Stimulated activated CD8-positive, alpha-beta memory T cell treated with anti-CD3 and anti-CD28 coated beads, Interleukin-12 subunit alpha, Interleukin-12 subunit beta, amount 100 ng/mL, for 4 hours (primary cell): ENCODE measurements around the gene VCPKMT.

Experiments
- DNase-seq: peaks from one replicate; pipeline ENCODE4 v3.0.0-alpha.2; 2020; ENCODE audit warnings: low read depth

Gene VCPKMT

DNA sequence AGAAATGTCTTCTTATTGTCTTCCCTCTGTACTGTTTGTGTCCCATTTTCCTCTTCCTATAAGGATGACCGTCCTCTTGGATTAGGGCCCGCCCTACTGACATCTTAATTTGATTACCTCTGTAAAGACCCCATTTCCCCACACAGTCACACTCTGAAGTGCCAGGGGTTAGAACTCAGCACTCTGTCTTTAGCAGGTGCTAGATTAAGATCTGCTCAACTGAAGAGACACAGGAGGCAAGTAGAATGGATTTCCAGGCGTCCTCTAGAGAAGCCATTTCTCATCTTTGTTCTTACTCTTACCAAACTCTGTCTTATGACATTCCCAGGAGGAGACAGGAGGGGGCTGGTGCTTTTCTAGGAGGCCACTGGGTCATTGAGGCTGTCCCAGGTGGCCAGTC, 50.8 kb downstream of the VCPKMT start:
- no peak for DNase-seq

DNA sequence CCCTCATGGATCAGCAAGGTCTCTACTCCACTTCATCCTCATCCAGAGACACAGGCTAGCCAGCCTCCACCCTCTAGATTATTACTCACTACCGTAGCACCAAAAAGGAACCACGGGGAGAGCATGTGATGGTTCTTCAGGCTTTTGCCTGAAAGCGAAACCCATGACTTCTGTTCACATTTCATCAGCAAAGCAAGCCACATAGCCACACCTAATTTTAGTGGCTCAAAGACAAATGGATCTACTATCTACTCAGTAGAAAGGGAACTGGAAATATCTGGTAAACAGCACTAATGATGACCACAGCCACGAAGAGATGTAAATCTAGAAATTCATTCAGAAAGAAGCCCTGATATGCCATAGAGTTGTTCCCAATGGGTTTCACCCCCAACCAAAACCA, 51.4 kb downstream of the VCPKMT start:
- no peak for DNase-seq

DNA sequence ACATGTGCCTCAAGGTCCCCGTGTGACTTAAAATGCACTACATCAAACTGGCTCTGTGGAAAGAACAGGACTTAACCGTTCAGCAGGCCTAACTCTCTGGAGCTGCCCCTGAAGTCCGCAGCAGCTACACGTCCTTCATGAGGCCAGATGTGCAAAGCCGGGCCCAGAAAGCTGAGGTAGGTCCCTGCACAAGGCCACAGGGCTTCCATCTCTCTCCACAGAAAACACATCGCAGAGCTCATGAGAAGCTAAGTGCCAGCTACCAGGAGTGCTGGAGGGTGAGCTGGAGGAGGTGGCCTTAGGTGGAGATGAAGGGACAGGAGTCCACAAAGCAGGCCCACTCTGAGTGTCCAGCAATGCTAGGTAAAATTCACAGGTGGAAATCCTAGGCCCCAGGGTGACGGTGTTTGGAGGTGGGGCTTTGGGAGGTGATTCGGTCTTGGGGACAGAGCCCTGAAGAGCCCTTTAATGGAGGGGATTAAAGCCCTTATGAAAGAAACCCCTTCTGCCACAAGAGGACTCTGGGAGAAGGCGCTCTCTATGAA, 52.4 kb downstream of the VCPKMT start:
- no peak for DNase-seq

DNA sequence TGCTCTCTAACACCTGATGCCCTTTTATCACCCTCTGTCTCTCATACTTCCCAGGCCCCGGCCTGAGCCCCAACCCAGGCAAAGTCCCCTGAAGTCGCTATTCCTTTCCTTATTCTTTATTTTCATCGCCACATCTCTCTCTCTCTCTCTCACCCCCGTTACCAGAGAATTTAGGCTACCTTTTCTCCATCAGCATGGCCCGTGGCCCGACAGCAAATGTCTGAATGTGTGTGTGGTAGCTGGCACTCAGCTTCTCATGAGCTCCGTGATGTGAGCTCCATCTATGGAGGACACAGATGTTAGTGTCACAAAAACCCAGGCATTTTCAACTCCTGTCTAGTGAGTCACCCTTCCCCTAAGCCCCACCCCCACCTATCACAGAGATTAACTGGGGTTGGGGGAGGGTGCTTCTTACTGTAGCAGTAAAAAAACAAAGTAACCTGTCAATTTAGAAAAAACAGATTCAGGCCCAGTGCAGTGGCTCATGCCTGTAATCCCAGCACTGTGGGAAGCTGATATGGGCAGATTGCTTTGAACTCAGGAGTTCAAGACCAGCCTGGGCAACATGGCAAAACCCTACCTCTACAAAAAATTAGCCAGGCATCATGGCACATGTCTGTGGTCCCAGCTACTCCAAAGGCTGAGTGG, 53.8 kb downstream of the VCPKMT start:
- DNase-seq: peak; percentile 53

DNA sequence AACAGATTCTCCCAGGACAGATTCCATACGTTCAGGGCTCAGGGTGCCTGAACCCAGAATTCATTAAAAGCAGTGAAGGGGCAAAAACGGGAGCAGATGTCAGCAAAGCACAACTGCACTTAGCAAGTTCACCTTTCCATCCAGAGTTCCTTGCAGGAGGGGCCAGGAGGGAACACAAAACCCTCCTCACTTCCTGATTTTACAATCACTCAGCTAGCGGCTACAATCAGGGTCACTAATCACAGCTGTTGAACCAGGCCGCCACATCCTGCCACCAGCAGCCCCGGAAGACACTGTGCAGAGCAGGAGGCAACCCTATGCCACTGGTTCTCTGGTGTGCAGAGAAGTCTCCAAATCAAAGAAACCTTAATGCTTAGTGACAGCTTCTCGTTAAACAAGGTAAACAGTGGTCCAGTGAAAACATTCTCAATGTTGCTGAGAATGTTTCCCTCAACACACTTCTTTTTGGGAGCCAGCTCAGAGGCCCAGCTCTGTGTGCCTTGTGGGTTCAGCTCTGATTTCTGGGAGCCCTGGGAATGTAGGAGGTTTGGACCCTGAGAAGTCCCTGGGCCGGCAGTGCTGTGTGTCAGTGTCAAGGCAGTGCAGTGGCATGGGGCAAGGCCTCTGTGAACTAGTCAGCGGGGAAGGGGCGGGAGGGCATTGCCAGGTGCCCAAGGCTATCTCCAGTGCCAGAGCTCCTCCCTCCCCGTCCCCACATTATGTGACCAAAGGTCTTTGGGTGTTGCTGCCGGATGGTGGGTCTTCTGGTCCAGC, 54.5 kb downstream of the VCPKMT start:
- DNase-seq: no peak

DNA sequence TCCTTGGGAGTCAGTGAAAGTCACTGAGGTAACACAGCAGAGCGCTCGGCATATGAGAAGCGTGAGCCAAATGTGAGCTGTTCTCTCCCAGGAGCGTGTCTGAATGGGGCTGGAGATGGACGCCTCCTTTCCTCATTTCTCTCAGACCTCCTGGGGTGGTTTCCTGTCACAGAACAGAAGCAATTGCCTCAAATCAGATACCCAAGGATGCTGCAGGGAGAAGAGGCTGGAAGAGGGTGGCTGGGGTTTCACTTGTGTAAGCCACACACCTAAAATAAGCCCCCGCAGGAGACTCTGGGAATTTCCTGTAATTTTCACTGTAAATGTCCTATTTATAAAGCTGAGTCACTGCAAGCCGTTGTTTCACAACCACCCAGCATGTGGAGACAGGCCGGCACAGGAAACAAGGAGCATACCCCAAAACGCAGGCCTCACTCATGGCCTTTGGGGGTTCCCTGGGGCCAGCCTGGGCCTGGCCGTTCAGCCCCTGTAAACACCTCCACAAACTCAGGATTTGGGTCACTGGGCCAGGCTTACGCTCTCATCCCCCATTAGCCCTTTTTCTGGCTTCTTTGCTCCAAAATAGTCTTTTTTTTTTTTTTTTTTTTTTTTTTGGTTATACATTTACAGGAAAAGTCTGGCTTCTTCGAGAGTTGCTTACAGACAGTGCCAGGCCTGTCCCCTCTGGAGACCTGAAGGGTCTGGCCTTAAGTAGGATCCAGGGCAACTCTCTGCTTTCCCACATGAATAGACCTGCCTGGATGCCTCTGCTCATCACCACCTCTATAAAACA, 55.3 kb downstream of the VCPKMT start:
- DNase-seq: no peak

DNA sequence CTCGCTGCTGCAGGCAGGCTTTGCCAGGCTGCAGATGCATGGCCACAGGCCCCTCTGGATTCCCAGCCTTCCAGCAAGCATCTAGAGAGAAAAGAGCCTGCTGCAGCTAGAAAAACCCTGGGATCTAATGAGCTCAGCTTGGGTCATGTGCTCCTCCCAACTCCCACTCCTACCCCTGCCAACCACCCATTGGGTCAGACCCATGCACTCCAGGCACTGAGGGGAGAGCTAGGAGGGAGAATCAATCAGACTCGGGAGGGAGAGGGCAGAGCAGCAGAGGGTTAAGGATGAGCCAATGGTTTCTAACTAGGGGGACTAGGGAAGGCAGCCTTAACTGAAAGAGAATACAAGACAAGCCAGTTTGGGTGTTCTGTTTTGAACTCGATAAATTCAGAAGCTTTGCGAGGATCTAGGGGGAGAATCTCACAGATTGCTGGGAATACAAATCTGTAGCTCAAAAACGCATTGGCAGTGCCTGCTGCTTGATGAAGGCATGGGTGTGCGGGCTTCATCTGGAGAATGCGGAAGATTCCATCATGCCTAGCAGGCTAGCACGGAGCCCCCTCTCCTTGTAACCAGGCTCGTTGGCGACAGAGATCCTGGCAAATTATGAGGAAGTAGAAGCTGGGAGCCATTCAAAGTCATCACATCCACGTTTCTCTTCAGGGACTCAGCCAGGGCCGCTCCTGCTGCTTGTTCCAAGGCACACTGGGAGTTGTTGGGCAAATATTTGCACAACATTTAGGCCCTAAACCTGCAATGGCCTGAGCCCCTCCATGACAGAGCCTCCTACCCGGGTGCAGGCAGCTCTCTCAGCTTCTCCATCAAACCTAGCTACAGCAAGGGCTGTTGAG, 56.4 kb downstream of the VCPKMT start:
- DNase-seq: no peak
